CD14-positive monocyte (primary cell): ENCODE results near the gene NLRC5. TPM values are rescaled to one million over a fixed set of nuclear protein-coding genes. Genes with fewer than 3 reads are reported as not detected.

Source experiments
- DNase-seq, 3 donors: peaks; one replicate each; pipeline ENCODE4 v3.0.0-alpha.2; 2011 to 2022
- H2AFZ ChIP-seq: 2 replicates; pipeline ENCODE4 v1.6.0; 2012; ENCODE audit warnings: mild to moderate bottlenecking, low read depth, low read length, inconsistent platforms; ENCODE audit not compliant: insufficient read depth, poor library complexity, severe bottlenecking
- H3K27ac ChIP-seq, 2 donors: 1 replicate in 1 of 2; 2 replicates in 1 of 2; pipeline ENCODE4 v1.5.1; 2012 to 2013; ENCODE audit warnings: low read length in 2 of 2, control low read depth in 1 of 2, inconsistent platforms in 1 of 2, low read depth in 1 of 2, mild to moderate bottlenecking in 1 of 2
- H3K27me3 ChIP-seq, 2 donors: one replicate each; pipeline versions ENCODE4 v1.6.0 to v1.6.1; 2011 to 2013; ENCODE audit warnings: low read length in 2 of 2; ENCODE audit not compliant: control insufficient read depth in 2 of 2, insufficient read depth in 2 of 2
- H3K36me3 ChIP-seq, 2 donors: replicated peaks in 1 of 2; 1 replicate in 1 of 2; 2 replicates in 1 of 2; pipeline versions ENCODE4 v1.5.1 to v1.6.1; 2012 to 2013; ENCODE audit warnings: low read length in 2 of 2, control low read depth in 1 of 2, inconsistent platforms in 1 of 2, mild to moderate bottlenecking in 1 of 2; ENCODE audit not compliant: insufficient read depth in 2 of 2, control insufficient read depth in 1 of 2
- H3K4me1 ChIP-seq, 2 donors: 1 replicate in 1 of 2; 2 replicates in 1 of 2; pipeline versions ENCODE4 v1.5.1 to v1.6.1; 2012 to 2013; ENCODE audit warnings: low read length in 2 of 2, control low read depth in 1 of 2, inconsistent platforms in 1 of 2, mild to moderate bottlenecking in 1 of 2, moderate library complexity in 1 of 2; ENCODE audit not compliant: insufficient read depth in 2 of 2, control insufficient read depth in 1 of 2
- H3K4me2 ChIP-seq: replicated peaks from 2 replicates; pipeline ENCODE3; 2012; ENCODE audit warnings: low read length, moderate library complexity, mild to moderate bottlenecking; ENCODE audit not compliant: poor library complexity, severe bottlenecking; ENCODE audit errors: extremely low read depth
- H3K4me3 ChIP-seq, 3 experiments: fragments of 200-600 bp in 1 of 3; sonication (generic) in 1 of 3; replicated peaks in 1 of 3; 1 replicate in 2 of 3; 2 replicates in 1 of 3; pipeline ENCODE4 v1.5.1; 2011 to 2013; ENCODE audit warnings: low read length in 3 of 3, mild to moderate bottlenecking in 3 of 3, control low read depth in 2 of 3, low read depth in 2 of 3, inconsistent platforms in 1 of 3, moderate library complexity in 1 of 3
- H3K79me2 ChIP-seq: 2 replicates; pipeline ENCODE4 v1.6.0; 2012; ENCODE audit warnings: mild to moderate bottlenecking, control low read depth, inconsistent platforms, low read length, moderate library complexity; ENCODE audit not compliant: insufficient read depth
- H3K9ac ChIP-seq: 2 replicates; pipeline ENCODE4 v1.6.0; 2017; ENCODE audit warnings: low read length, mild to moderate bottlenecking; ENCODE audit not compliant: insufficient read depth, poor library complexity, severe bottlenecking
- H3K9me3 ChIP-seq, 2 donors: replicated peaks in 1 of 2; 1 replicate in 1 of 2; 2 replicates in 1 of 2; pipeline versions ENCODE4 v1.5.1 to v1.6.1; 2012 to 2013; ENCODE audit warnings: low read length in 2 of 2, control low read depth in 1 of 2; ENCODE audit not compliant: control insufficient read depth in 1 of 2, insufficient read depth in 1 of 2
- H4K20me1 ChIP-seq: 2 replicates; pipeline ENCODE4 v1.6.0; 2012; ENCODE audit warnings: mild to moderate bottlenecking, low read length, control low read depth, moderate library complexity; ENCODE audit not compliant: insufficient read depth
- H3K27ac Mint-ChIP-seq, 7 donors: one replicate each; pipeline ENCODE4 v1.8.0; 2020; ENCODE audit warnings: mild to moderate bottlenecking in 7 of 7, mixed read lengths in 7 of 7, moderate library complexity in 6 of 7, inconsistent platforms in 2 of 7
- H3K27me3 Mint-ChIP-seq, 3 donors: one replicate each; pipeline ENCODE4 v1.8.0; 2021 to 2022; ENCODE audit warnings: low read depth in 3 of 3, mild to moderate bottlenecking in 3 of 3, mixed read lengths in 3 of 3, moderate library complexity in 3 of 3, inconsistent platforms in 1 of 3
- H3K36me3 Mint-ChIP-seq, 2 donors: one replicate each; pipeline ENCODE4 v1.8.0; 2020; ENCODE audit warnings: mixed read lengths in 2 of 2, inconsistent platforms in 1 of 2, mild to moderate bottlenecking in 1 of 2
- H3K4me1 Mint-ChIP-seq: one replicate; pipeline ENCODE4 v1.8.0; 2020; ENCODE audit warnings: mild to moderate bottlenecking, mixed read lengths
- H3K4me3 Mint-ChIP-seq, 2 donors: one replicate each; pipeline ENCODE4 v1.8.0; 2020; ENCODE audit warnings: mild to moderate bottlenecking in 2 of 2, mixed read lengths in 2 of 2, moderate library complexity in 1 of 2
- H3K9me3 Mint-ChIP-seq, 7 donors: one replicate each; pipeline ENCODE4 v1.8.0; 2020 to 2022; ENCODE audit warnings: mixed read lengths in 7 of 7, mild to moderate bottlenecking in 6 of 7, moderate library complexity in 6 of 7, inconsistent platforms in 2 of 7
- CTCF ChIP-seq: fragments of 200-600 bp; IDR thresholded peaks from one replicate; pipeline ENCODE4 v1.8.0; 2022; ENCODE audit warnings: antibody characterized with exemption, mild to moderate bottlenecking
- WGBS: methylation state at CpG from one replicate; pipeline ENCODE4 v1.1.5; 2013; ENCODE audit warnings: missing lambda C conversion rate; ENCODE audit not compliant: insufficient coverage; 5-methylcytosine and 5-hydroxymethylcytosine counted together
- intact Hi-C, 2 donors: fragments of 100-400 bp; cut with micrococcal nuclease; formaldehyde crosslinking; loops; one replicate each; pipeline versions ENCODE4 v1.15.0 to v1.15.1; 2023
- polyA plus RNA-seq, 3 donors: library from polyadenylated mRNA; depleted of rRNA in 1 of 3; unstranded in 2 of 3; stranded (reverse) in 1 of 3; fragments of 300-500 nt in 2 of 3; fragments of >200 nt in 1 of 3; fragmentation: Illumina TruSeq in 2 of 3; gene quantifications; 1 replicate in 2 of 3; 2 replicates in 1 of 3; pipeline ENCODE4 v1.2.3, GENCODE V29; 2012 to 2021

NLRC5 gene
- polyA plus RNA-seq, 3 donors = 10.3 to 171 (median 21.6) TPM

GRCh38 chr16:57058291-57058861 is 69.0 kb downstream of the NLRC5 start:
- Mint-ChIP-seq H3K36me3 (peaks cover 83 to 97% of the 10 kb centered on the region in 2 donors), H3K4me1 (peaks cover 33% of the 10 kb centered on the region), H3K9me3 (peaks cover 0 to 1% (median 0%) of the 10 kb centered on the region in 7 donors), H3K4me3 (no peak overlapping the region), H3K27ac (peak overlapping the region in 4 of 7 donors; percentile 61 to 85 (median 72)), H3K27me3 (no peaks in the 10 kb centered on the region)
- Histone ChIP-seq H3K4me1 (peaks cover 18 to 33% of the 10 kb centered on the region in 2 donors), H4K20me1 (peaks cover 6% of the 10 kb centered on the region), H2AFZ (no peak overlapping the region), H3K27me3 (no peaks in the 10 kb centered on the region), H3K4me3 (no peak overlapping the region), H3K4me2 (no peak overlapping the region), H3K9ac (no peak overlapping the region), H3K36me3 (peaks cover 79 to 93% of the 10 kb centered on the region in 2 donors), H3K27ac (peak overlapping the region in 1 of 2 donors; percentile 27), H3K79me2 (peaks cover 4% of the 10 kb centered on the region), H3K9me3 (no peaks in the 10 kb centered on the region)
- intact Hi-C loops = no loop called here
- no peak for DNase-seq
- TF ChIP-seq CTCF = no peak
- 91% methylated on average over 9 of the region's 9 CpGs for whole genome bisulfite sequencing

GRCh38 chr16:57060323-57061083 is 71.1 kb downstream of the NLRC5 start:
- Histone ChIP-seq H4K20me1 (peaks cover 6% of the 10 kb centered on the region), H3K27ac (peak overlapping the region; percentile 74 to 82), H3K4me3 (no peak overlapping the region), H3K9me3 (no peaks in the 10 kb centered on the region), H3K4me1 (peaks cover 18 to 33% of the 10 kb centered on the region in 2 donors), H3K79me2 (peaks cover 4% of the 10 kb centered on the region), H3K4me2 (no peak overlapping the region), H2AFZ (no peak overlapping the region), H3K27me3 (no peaks in the 10 kb centered on the region), H3K9ac (peak overlapping the region; percentile 5), H3K36me3 (peaks cover 67 to 77% of the 10 kb centered on the region in 2 donors)
- no peak for DNase-seq
- intact Hi-C loops = no loop called here
- H3K9me3 Mint-ChIP-seq = peaks cover 0 to 1% (median 0%) of the 10 kb centered on the region in 7 donors
- peak overlapping the region; percentile 85 to 98 (median 91) for H3K27ac Mint-ChIP-seq
- H3K4me1 Mint-ChIP-seq = peaks cover 37% of the 10 kb centered on the region
- WGBS = 96% methylated on average over 6 of the region's 9 CpGs
- peaks cover 0 to 2% (median 0%) of the 10 kb centered on the region in 3 donors for H3K27me3 Mint-ChIP-seq
- H3K36me3 Mint-ChIP-seq = peaks cover 71 to 87% of the 10 kb centered on the region in 2 donors
- no peak overlapping the region for H3K4me3 Mint-ChIP-seq
- TF ChIP-seq CTCF = no peak
